Psoas muscle (tissue), 8 donors: ENCODE data around the gene ME3. TPM values are rescaled to one million over a fixed set of nuclear protein-coding genes. Genes with fewer than 3 reads are reported as not detected.

ENCODE experiments used
- ATAC-seq, 4 donors: fragments of 200-7000 bp; cut with Tn5 transposase; one replicate each; pipeline ENCODE4 v1.9.1; 2020; ENCODE audit warnings: moderate library complexity in 3 of 4, mild to moderate bottlenecking in 2 of 4
- DNase-seq, 2 donors: peaks; one replicate each; pipeline ENCODE4 v3.0.0-alpha.2; 2020
- H3K27ac ChIP-seq: fragments of 200-600 bp; one replicate; pipeline ENCODE4 v1.8.0; 2022
- H3K27me3 ChIP-seq, 3 donors: fragments of 200-600 bp in 1 of 3; one replicate each; pipeline versions ENCODE4 v1.6.1 to v1.8.0; 2013 to 2022; ENCODE audit warnings: low read length in 2 of 3, mild to moderate bottlenecking in 2 of 3, moderate library complexity in 1 of 3; ENCODE audit not compliant: insufficient read depth in 3 of 3
- H3K36me3 ChIP-seq, 2 donors: fragments of 200-600 bp in 1 of 2; one replicate each; pipeline versions ENCODE4 v1.6.1 to v1.8.0; 2013 to 2022; ENCODE audit warnings: low read depth in 1 of 2, mild to moderate bottlenecking in 1 of 2, moderate library complexity in 1 of 2; ENCODE audit not compliant: insufficient read depth in 1 of 2
- H3K4me1 ChIP-seq: fragments of 200-600 bp; one replicate; pipeline ENCODE4 v1.8.0; 2022
- H3K4me3 ChIP-seq: fragments of 200-600 bp; one replicate; pipeline ENCODE4 v1.8.0; 2022; ENCODE audit warnings: mild to moderate bottlenecking
- H3K9me3 ChIP-seq: fragments of 200-600 bp; one replicate; pipeline ENCODE4 v1.8.0; 2022
- WGBS, 3 donors: extraction: QIAGEN DNeasy Blood & Tissue Kit; methylation state at CpG; one replicate each; pipeline versions ENCODE4 v1.1.6 to v1.1.7; 2013; 5-methylcytosine and 5-hydroxymethylcytosine counted together
- intact Hi-C, 2 donors: fragments of 100-400 bp; cut with DNase I; formaldehyde crosslinking; loops; one replicate each; pipeline versions ENCODE4 v1.11.0 to v1.14.2; 2022
- polyA plus RNA-seq, 3 donors: library from polyadenylated mRNA; stranded (reverse); fragments of 200-250 nt; gene quantifications; one replicate each; pipeline ENCODE4 v1.2.3, GENCODE V29; 2013
- total RNA-seq, 4 donors: library from RNA; stranded (reverse); fragmentation: NEBNext Ultra II Directional in 2 of 4; extraction: Animal tissue kit (Norgen Biotek cat#: 25700) in 2 of 4; gene quantifications; one replicate each; pipeline versions ENCODE4 v1.2.1 to v1.2.4, GENCODE V29; 2021 to 2023
- TF ChIP-seq, protein P1 (sequence below): fragments of 200-600 bp; IDR thresholded peaks from one replicate; pipeline ENCODE4 v1.8.0; 2022; ENCODE audit warnings: antibody characterized with exemption
- donor health status: healthy with polysubstance abuse.
- donor health status: DM: no; HTN: no; CAD: no; lungs with moderate emphysema.
- donor health status: Bipolar disorder and iron deficiency.
- donor health status: healthy.
- donor health status: DM: yes; HTN: yes; CAD: no.
- donor health status: DM: no; HTN: no; CAD: no.
- donor health status: DM: no; HTN: no; CAD: no.
- donor health status: DM: yes; HTN: yes; CAD: no.

Gene ME3
- total and polyA plus RNA-seq, 7 donors, result 5.1 to 19.5 (median 11.2) TPM

DNA sequence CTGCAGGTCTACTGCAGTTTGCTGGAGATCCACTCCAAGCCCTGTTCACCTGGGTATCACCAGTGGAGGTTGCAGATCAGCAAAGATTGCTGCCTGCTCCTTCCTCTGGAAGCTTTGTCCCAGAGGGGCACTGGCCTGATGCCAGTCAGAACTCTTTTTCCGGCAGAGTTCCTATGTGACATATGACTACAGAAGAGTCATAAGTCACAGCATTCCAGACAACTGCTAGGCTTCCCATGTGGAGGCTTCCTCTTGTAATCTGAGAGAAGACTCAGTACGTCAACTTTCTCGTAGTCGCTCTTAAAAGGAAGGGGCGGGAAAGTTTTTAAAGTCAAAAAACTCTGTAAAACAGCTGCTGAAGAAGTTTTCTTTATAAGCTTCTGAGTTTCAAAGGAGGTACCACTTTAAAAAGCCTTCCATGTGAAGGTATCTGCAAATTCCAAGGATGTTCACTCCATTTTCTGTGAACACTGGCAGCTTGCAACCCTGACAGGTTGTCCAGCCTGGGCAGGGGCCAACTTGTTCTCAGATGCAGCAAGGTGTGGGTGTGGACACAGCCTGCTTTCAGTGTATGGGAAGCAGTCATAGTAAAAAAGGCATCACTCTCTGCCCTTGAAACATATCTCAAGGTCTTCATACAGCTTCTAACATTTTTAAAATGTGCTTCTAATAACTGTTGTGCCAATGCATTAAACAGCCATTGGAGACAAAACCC lies 97.8 kb downstream of the ME3 start:
- ATAC-seq, result no peak
- H3K4me1 ChIP-seq, result peaks cover 26% of the 10 kb centered on the region
- no peaks in the 10 kb centered on the region for H3K27me3 ChIP-seq
- no peak overlapping the region for H3K4me3 ChIP-seq
- 44 to 72% (median 56%) methylated on average over 5 of the region's 5 CpGs for WGBS, 3 donors
- no peaks in the 10 kb centered on the region for H3K9me3 ChIP-seq
- TF ChIP-seq, protein P1, sequence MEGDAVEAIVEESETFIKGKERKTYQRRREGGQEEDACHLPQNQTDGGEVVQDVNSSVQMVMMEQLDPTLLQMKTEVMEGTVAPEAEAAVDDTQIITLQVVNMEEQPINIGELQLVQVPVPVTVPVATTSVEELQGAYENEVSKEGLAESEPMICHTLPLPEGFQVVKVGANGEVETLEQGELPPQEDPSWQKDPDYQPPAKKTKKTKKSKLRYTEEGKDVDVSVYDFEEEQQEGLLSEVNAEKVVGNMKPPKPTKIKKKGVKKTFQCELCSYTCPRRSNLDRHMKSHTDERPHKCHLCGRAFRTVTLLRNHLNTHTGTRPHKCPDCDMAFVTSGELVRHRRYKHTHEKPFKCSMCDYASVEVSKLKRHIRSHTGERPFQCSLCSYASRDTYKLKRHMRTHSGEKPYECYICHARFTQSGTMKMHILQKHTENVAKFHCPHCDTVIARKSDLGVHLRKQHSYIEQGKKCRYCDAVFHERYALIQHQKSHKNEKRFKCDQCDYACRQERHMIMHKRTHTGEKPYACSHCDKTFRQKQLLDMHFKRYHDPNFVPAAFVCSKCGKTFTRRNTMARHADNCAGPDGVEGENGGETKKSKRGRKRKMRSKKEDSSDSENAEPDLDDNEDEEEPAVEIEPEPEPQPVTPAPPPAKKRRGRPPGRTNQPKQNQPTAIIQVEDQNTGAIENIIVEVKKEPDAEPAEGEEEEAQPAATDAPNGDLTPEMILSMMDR, result no peak
- H3K36me3 ChIP-seq, result no peaks in the 10 kb centered on the region
- DNase-seq, result no peak
- intact Hi-C loops, result no loop called here
- no peak overlapping the region for H3K27ac ChIP-seq

DNA sequence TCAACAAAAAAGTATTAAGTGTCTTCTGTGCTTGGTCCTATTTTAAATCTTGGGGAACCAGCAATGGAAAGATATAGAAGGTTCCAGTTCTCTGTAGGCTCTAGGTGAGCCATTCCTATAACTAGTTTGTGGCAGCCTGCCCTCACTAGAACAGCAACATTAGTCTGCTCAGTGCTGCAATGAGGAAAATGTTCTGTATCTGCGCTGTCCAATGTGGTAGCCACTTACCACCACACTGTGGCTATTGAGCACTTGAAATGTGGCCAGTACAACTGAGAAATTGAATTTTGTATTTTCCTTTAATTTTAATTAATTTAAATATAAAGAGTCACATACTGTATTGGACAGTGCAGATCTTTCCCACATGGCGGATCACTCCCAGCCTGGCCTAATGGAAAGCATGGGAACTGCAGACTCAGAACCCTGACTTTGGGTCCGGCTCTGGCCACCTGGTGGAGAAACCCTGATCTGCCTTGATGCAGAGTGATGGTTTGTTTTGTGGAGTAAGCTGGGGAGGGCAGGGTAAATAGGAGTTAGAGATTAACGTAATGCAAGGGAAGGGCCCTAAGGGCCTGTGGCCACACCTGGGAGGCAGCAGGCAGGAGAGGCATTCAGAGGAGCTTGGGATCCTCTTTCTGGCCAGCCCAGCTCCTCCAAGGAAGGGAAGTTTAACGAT lies 101.0 kb downstream of the ME3 start:
- no peaks in the 10 kb centered on the region for H3K9me3 ChIP-seq
- TF ChIP-seq, protein P1, result peak; percentile 14
- intact Hi-C loops, result no loop called here
- no peak overlapping the region for H3K4me3 ChIP-seq
- ATAC-seq (no peak), DNase-seq (no peak)
- no peaks in the 10 kb centered on the region for H3K4me1 ChIP-seq
- H3K27me3 ChIP-seq, result no peaks in the 10 kb centered on the region
- H3K36me3 ChIP-seq, result no peaks in the 10 kb centered on the region
- WGBS, 3 donors, result 88 to 93% (median 91%) methylated on average over 5 of the region's 5 CpGs
- H3K27ac ChIP-seq, result no peak overlapping the region

DNA sequence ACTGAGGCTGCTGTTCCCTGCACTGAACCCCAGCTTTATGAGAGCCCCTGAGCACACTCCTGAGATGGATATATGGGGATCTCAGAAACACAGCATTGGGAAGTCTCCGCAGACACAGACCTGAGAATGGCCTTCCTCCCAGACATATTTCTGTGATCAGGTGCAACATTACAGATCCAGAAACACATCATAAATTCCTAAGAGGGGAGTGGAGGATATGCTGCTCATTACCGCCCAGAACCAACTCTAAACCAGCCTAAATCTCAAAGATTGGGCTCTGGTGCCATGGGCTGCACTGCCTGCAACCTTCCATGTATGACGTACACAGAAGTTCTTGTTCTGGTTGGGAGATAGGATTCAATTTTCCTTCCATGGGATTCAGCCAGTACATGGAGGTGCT lies 102.0 kb downstream of the ME3 start:
- TF ChIP-seq, protein P1, result no peak
- Histone ChIP-seq H3K4me3 (no peak overlapping the region), H3K4me1 (no peaks in the 10 kb centered on the region), H3K36me3 (no peaks in the 10 kb centered on the region), H3K27ac (no peak overlapping the region), H3K27me3 (no peaks in the 10 kb centered on the region), H3K9me3 (no peaks in the 10 kb centered on the region)
- 94 to 97% (median 95%) methylated on average over 3 of the region's 3 CpGs for WGBS, 3 donors
- DNase-seq (no peak), ATAC-seq (no peak)
- intact Hi-C loops, result no loop called here

DNA sequence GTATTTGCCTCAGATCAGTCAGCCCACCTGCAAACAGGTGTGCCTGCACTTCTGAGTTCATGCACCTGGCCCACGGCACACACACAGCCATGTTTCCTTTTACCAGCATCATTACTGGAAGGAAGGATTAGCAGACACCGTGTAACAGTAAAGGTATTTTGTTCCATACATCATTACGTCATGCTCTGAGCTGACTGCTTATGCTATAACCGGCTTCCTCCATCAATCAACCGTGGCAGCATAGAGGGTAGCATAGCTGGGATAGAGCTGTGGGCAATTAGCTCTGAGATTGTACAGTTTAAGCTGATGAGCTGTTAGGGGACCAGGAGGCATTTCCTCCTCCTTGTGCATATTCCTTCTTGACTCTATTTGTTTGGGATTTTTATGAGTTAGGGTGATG lies 102.4 kb downstream of the ME3 start:
- no peak for DNase-seq
- Histone ChIP-seq H3K4me3 (no peak overlapping the region), H3K27ac (no peak overlapping the region), H3K4me1 (no peaks in the 10 kb centered on the region), H3K36me3 (no peaks in the 10 kb centered on the region), H3K9me3 (no peaks in the 10 kb centered on the region), H3K27me3 (no peaks in the 10 kb centered on the region)
- TF ChIP-seq, protein P1, result no peak
- no peak for ATAC-seq
- 68 to 80% (median 75%) methylated on average over 5 of the region's 5 CpGs for WGBS, 3 donors
- intact Hi-C loops, result no loop called here
